Glutamatergic neuron (in vitro differentiated cells): ENCODE data around the gene ZGRF1. TPM values are rescaled to one million over a fixed set of nuclear protein-coding genes. Genes with fewer than 3 reads are reported as not detected.
A peak's percentile ranks its signal among the peaks of the same experiment; 100 is the strongest.

ENCODE experiments used
- DNase-seq: peaks from one replicate; pipeline ENCODE4 v3.0.0; 2022
- H3K27ac Mint-ChIP-seq: one replicate; pipeline ENCODE4 v1.8.0; 2020; ENCODE audit warnings: mild to moderate bottlenecking, mixed read lengths, inconsistent platforms; ENCODE audit not compliant: unreplicated experiment
- H3K27me3 Mint-ChIP-seq: one replicate; pipeline ENCODE4 v1.8.0; 2020; ENCODE audit warnings: mild to moderate bottlenecking, moderate library complexity, mixed read lengths, inconsistent platforms; ENCODE audit not compliant: unreplicated experiment
- H3K36me3 Mint-ChIP-seq: one replicate; pipeline ENCODE4 v1.8.0; 2020; ENCODE audit warnings: mild to moderate bottlenecking, mixed read lengths, inconsistent platforms; ENCODE audit not compliant: unreplicated experiment
- H3K4me1 Mint-ChIP-seq: one replicate; pipeline ENCODE4 v1.8.0; 2020; ENCODE audit warnings: mild to moderate bottlenecking, low read depth, mixed read lengths, inconsistent platforms; ENCODE audit not compliant: unreplicated experiment
- H3K4me3 Mint-ChIP-seq: one replicate; pipeline ENCODE4 v1.8.0; 2020; ENCODE audit warnings: mild to moderate bottlenecking, mixed read lengths, inconsistent platforms; ENCODE audit not compliant: unreplicated experiment
- H3K9me3 Mint-ChIP-seq: one replicate; pipeline ENCODE4 v1.8.0; 2020; ENCODE audit warnings: mild to moderate bottlenecking, moderate library complexity, mixed read lengths, inconsistent platforms; ENCODE audit not compliant: unreplicated experiment
- total RNA-seq: library from RNA; stranded (reverse); fragmentation: NEBNext Ultra II Directional; extraction: Animal tissue kit (Norgen Biotek cat#: 25700); gene quantifications from one replicate; pipeline ENCODE4 v1.2.1, GENCODE V29; 2021; ENCODE audit not compliant: unreplicated experiment
- TF ChIP-seq, protein P1 (sequence below): fragments of 200-600 bp; sonication (generic); IDR thresholded peaks from one replicate; pipeline ENCODE4 v1.5.0; 2021; ENCODE audit not compliant: partially characterized antibody, unreplicated experiment

Gene ZGRF1
- total RNA-seq, 1 donor from 2014 or later, result 18.5 TPM

- H3K4me3 Mint-ChIP-seq, result no peak overlapping the region
- no peaks in the 10 kb centered on the region for H3K9me3 Mint-ChIP-seq
- peak; percentile 45 for DNase-seq
- H3K4me1 Mint-ChIP-seq, result no peaks in the 10 kb centered on the region
- no peaks in the 10 kb centered on the region for H3K27me3 Mint-ChIP-seq
- TF ChIP-seq, protein P1, sequence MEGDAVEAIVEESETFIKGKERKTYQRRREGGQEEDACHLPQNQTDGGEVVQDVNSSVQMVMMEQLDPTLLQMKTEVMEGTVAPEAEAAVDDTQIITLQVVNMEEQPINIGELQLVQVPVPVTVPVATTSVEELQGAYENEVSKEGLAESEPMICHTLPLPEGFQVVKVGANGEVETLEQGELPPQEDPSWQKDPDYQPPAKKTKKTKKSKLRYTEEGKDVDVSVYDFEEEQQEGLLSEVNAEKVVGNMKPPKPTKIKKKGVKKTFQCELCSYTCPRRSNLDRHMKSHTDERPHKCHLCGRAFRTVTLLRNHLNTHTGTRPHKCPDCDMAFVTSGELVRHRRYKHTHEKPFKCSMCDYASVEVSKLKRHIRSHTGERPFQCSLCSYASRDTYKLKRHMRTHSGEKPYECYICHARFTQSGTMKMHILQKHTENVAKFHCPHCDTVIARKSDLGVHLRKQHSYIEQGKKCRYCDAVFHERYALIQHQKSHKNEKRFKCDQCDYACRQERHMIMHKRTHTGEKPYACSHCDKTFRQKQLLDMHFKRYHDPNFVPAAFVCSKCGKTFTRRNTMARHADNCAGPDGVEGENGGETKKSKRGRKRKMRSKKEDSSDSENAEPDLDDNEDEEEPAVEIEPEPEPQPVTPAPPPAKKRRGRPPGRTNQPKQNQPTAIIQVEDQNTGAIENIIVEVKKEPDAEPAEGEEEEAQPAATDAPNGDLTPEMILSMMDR, result peak; percentile 63
- H3K36me3 Mint-ChIP-seq, result no peaks in the 10 kb centered on the region
- H3K27ac Mint-ChIP-seq, result peak overlapping the region; percentile 43
These were observed 32.1 kb downstream of the ZGRF1 start for GRCh38 chr4:112604589-112604988.

- no peak for DNase-seq
- Mint-ChIP-seq H3K27me3 (no peaks in the 10 kb centered on the region), H3K27ac (no peak overlapping the region), H3K4me1 (no peaks in the 10 kb centered on the region), H3K4me3 (no peak overlapping the region), H3K36me3 (no peaks in the 10 kb centered on the region), H3K9me3 (no peaks in the 10 kb centered on the region)
- TF ChIP-seq, protein P1, result no peak
These were observed 41.7 kb downstream of the ZGRF1 start for GRCh38 chr4:112594993-112595392.

DNA sequence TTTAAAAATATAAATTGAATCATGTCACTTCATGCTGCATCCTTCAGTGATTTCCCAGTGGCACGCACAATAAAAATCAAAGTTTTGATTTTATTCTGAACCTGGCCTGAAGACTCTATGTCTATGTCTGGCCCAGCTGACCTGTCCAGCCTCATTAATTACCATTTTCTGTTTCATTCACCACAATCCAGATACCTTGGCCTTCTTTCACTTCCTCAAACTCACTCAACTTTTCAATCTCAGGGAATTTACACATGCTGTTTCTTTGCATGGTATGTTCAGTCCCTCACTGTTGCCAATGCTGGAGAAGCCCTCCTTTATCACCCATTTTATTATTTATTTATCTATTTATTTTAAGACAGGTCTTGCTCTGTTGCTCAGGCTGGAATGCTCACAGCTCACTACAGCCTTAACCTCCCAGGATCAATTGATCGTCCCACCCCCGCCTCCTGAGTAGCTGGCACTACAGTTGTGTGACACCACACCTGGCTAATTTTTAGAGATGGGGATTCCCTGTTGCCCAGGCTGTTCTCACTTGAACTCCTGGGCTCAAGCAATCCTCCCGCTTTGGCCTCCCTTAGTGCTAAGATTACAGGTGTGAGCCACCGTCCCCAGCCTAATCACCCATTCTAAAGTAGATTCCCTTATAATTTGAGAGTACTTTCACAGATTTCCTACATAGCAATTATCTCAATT, 43.1 kb downstream of the ZGRF1 start:
- H3K27me3 Mint-ChIP-seq, result no peaks in the 10 kb centered on the region
- TF ChIP-seq, protein P1, result no peak
- no peak for DNase-seq
- no peaks in the 10 kb centered on the region for H3K4me1 Mint-ChIP-seq
- H3K27ac Mint-ChIP-seq, result no peak overlapping the region
- no peak overlapping the region for H3K4me3 Mint-ChIP-seq
- no peaks in the 10 kb centered on the region for H3K9me3 Mint-ChIP-seq
- no peaks in the 10 kb centered on the region for H3K36me3 Mint-ChIP-seq

DNA sequence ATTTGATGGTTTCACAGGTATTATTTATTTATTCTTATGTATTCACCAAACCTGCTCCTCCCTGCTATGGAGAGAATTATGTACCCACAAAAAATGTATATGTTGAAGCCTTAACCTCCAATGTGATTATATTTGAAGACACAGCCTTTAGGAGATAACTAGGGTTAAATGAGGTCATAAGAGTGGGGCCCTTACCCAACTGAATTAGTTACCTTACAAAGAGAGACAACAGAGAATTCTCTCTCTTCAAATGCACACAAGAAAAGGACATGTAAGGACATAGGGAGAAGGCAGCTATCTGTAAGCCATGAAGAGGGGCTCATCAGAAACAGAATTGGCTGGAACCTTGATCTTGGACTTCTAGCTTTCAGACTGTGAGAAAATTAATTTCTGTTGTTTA, 44.0 kb downstream of the ZGRF1 start:
- Mint-ChIP-seq H3K4me3 (no peak overlapping the region), H3K27ac (no peak overlapping the region), H3K27me3 (no peaks in the 10 kb centered on the region), H3K36me3 (no peaks in the 10 kb centered on the region), H3K9me3 (no peaks in the 10 kb centered on the region), H3K4me1 (no peaks in the 10 kb centered on the region)
- DNase-seq, result no peak
- TF ChIP-seq, protein P1, result no peak

DNA sequence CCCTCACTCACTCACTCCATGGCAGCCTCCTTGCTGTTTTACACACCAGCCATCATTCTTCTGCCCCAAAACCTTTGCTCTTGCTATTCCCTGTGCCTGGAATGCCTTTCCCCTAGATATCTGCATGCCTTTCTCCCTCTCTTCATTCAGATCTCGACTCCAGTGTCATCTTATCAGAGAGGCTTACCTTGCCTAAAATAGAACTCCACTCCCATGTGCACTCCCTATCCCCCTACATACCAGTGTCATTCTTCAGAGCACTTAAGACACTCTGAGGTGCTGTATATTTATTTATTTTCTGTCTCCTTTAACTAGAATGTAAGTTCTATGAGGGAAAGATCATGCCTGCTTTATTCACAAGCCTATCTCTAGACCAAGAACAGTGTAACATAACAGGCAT, 45.1 kb downstream of the ZGRF1 start:
- Mint-ChIP-seq H3K9me3 (no peaks in the 10 kb centered on the region), H3K27ac (no peak overlapping the region), H3K36me3 (no peaks in the 10 kb centered on the region), H3K4me3 (no peak overlapping the region), H3K4me1 (no peaks in the 10 kb centered on the region), H3K27me3 (no peaks in the 10 kb centered on the region)
- DNase-seq, result no peak
- TF ChIP-seq, protein P1, result no peak
